GM21447 (cell line): ENCODE measurements around the gene TTC29.
"Not testable (repeated sequence)": the region's sequence is repeated elsewhere in the genome, so short reads cannot be mapped to it uniquely, and the experiment has no call there.

Experiments
- ATAC-seq: cut with Tn5 transposase; IDR thresholded peaks from one replicate; pipeline ENCODE4 v1.9.1; 2021; ENCODE audit not compliant: unreplicated experiment

Gene TTC29

GRCh38 chr4:146723519-146723918 lies 222.1 kb downstream of the TTC29 start:
- ATAC-seq = not testable (repeated sequence)

- ATAC-seq = no peak
Observed at GRCh38 chr4:146709956-146710355, 235.7 kb downstream of the TTC29 start.

GRCh38 chr4:146699910-146700309 lies 245.8 kb downstream of the TTC29 start:
- no peak for ATAC-seq

- no peak for ATAC-seq
Observed at GRCh38 chr4:146674829-146675570, 270.7 kb downstream of the TTC29 start.

GRCh38 chr4:146663968-146664311 lies 281.7 kb downstream of the TTC29 start:
- not testable (repeated sequence) for ATAC-seq

- ATAC-seq = no peak
Observed at GRCh38 chr4:146661367-146661766, 284.3 kb downstream of the TTC29 start.
